C4-2B (cell line): ENCODE results near the gene CRISPLD2.

Source experiments
- ZFX ChIP-seq: fragments of 450-650 bp; IDR thresholded peaks from 2 replicates; pipeline ENCODE4 v1.6.1; 2017
- TF ChIP-seq, protein P1 (sequence below): fragments of 450-650 bp; conservative IDR thresholded peaks from 2 replicates; pipeline ENCODE4 v1.5.1; 2017; ENCODE audit warnings: mild to moderate bottlenecking

DNA sequence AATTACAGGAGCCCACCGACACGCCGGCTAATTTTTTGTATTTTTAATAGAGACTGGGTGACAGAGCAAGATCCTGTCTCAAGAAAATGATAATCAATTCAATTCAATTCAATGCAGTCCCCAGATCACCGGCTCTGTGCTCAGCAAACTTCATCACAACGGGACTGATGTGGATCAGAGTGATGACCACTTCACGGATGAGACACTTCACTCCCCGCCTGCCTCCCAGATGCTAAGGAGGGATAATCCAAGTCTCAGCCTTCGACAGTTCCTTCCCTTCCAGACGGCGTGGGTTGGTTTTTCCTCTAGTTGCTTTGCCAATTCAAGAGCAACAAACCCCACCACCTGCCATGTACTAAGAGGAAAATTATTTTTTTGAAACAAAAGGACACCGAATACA lies 97.7 kb downstream of the CRISPLD2 start:
- TF ChIP-seq, protein P1, sequence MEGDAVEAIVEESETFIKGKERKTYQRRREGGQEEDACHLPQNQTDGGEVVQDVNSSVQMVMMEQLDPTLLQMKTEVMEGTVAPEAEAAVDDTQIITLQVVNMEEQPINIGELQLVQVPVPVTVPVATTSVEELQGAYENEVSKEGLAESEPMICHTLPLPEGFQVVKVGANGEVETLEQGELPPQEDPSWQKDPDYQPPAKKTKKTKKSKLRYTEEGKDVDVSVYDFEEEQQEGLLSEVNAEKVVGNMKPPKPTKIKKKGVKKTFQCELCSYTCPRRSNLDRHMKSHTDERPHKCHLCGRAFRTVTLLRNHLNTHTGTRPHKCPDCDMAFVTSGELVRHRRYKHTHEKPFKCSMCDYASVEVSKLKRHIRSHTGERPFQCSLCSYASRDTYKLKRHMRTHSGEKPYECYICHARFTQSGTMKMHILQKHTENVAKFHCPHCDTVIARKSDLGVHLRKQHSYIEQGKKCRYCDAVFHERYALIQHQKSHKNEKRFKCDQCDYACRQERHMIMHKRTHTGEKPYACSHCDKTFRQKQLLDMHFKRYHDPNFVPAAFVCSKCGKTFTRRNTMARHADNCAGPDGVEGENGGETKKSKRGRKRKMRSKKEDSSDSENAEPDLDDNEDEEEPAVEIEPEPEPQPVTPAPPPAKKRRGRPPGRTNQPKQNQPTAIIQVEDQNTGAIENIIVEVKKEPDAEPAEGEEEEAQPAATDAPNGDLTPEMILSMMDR: no peak
- no peak for TF ChIP-seq ZFX
